ENCODE data around the gene PMM2.
"Not testable (repeated sequence)": the region's sequence is repeated elsewhere in the genome, so short reads cannot be mapped to it uniquely, and the experiment has no call there.

PMM2 gene

DNA sequence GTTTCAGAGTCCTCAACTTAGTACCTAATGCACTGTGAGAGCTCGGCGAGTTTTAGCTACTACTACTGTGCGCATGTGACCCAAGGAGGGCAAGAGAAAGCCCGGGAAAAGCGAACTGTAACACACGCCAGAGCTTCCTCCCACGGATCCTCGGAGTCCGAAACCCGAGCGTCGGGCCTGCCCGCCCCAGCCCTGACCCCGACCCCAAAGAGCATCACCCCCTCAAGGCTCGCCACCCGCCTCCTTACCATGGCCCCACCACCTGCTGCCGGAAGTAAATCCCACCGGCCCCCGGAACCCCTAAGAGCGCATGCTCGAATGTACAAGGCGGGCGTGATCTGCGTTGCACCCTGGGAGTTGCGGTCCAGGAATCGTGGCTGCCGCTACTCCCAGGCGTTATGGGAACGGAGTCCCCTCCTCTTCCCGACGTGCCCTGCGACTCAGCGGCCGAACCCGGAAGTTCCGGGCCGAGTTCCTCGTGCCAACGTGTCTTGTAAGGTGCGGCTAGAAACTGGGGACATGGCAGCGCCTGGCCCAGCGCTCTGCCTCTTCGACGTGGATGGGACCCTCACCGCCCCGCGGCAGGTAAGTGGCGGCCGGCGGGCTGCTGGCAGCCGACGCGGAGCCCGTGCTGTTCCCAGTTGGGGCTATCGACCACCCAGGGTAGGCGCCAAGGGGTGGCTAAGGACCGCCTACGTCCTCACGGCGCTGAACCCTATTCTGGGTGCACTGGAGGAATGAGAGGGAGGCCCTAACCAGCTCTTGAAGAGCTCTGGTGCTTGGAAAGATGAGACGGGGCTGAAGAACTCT lies at the start of gene PMM2, which contains the start of gene TMEM186:
Gene PMM2 (plus strand): TSS at position 476 of the 810 bp plus-strand sequence. CDS start 44 bp downstream, at position 520.
Gene TMEM186 (minus strand): TSS at position 276 of the 810 bp plus-strand sequence. CDS start 25 bp downstream, at position 251.
- DNase-seq (ENCODE audit: low read depth) = peak; percentile 78

DNA sequence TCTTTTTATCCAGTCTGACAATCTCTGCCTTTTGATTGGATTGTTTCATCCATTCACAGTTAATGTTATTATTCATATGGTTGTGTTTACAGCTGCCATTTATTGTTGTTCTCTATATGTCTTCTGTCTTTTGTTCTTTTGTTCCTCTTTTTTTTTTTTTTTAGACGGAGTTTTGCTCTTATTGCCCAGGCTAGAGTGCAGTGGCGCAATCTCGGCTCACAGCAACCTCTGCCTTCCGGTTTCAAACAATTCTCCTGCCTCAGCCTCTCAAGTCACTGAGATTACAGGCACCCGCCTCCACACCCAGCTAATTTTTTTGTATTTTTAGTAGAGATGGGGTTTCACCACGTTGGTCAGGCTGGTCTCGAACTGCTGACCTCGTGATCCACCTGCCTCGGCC lies 48.7 kb upstream of the PMM2 start:
- DNase-seq (ENCODE audit: low read depth) = not testable (repeated sequence)

DNA sequence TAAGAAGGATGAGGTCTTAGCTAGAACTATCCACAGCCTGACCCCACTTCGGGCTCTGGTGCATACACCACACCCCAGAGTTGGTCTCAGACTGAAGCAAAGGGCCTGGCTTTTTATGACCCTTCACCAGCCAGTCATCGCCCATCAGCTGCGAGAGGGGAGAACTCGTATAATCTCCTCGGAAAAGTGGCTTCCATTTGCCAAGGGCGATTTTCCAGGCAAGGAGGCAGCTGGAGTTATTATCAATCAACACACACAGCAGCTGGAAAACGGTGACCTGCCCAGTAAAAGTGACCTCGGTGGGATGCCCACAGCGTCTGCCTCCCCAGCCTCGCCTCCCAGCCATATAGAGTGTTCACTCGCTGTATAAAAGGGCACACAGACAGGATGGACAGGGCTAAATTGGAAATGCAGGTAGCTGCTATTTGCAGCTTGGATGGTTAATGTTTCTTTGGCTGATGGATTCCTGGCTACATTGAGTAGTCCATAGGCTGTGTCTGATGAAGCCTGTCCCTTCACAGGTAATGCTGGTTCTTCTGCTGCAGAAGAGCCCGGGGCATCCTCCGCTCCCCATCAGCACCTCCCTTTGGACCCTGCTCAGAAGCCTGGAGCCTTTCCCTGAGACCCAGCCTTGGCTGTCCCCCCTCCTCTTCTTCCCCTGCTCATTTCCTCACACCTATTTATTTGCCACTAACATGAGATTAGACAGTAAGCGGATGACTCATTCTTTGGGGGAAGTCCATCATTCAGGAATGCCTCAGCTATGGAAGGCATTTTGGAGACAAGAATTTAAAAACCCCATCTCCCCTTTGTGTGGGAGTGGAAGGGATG lies 45.9 kb upstream of the PMM2 start:
- DNase-seq (ENCODE audit: low read depth) = peak; percentile 51

DNA sequence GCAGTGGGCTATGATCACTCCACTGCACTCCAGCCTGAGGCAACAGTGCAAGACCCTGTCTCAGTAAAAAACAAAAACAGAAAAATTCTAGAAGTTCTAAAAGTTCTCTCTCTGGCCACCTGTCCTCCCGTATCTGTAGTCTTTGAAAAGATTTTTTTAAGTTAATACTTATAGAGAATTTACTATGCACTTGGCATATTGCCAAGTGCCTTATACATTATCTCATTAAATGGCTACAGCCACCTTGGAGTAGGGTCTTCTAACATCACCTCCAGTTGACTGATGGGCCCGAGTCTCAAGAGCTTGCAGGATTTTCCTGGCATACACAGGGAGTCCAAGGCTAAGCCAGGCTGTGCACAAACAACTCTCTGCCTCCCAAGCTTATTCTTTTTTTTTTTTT lies 44.9 kb upstream of the PMM2 start:
- DNase-seq (ENCODE audit: low read depth) = no peak

DNA sequence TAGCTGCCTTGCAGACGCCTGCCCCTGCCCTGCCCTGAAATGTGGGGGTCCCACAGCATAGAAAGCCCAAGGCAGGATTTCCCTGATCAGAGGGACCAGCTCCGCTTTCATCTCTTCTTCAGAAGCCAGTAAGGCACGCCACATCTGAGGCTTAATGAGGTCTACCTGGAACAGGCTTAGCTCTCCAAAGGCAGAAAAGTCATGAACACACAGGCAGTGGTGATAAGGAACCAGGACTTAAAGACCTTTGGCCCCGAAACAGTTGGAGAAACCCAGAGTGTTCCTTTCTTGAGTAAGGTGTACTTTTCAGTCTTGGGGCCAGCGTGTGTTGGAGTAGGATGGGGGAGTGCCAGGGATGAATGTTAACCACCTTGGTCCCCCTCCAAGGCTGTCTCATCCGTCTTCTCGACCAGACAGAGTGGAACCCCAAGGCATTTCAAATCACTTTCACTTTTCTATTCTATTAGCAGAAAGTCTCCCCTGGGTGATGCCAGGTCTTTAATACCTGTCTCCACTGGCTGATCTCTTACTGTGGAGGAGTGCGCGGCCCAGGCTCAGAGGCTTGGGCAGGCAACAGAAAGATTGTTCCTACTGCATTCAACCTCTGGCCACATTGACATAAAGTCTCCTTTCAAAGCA lies 44.1 kb upstream of the PMM2 start:
- no peak for DNase-seq (ENCODE audit: low read depth)

DNA sequence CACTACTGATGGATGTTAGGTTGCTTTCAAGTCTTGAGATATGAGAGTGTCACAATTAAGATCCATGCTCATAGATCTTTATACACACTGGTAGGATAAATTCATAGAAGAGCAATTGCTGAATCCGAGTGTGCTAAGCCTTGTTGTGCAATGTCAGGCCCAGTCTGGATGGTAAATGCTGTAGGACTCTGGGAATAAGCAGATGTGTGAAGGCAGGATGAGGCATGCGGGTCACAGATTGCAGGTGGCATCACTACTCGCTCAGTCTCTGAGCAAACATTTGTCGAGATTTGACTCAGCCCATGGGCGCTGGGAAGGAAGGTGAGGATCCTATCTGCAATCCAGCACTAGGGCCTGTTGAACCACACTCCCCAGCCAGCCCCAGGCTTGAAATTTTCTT lies 40.9 kb upstream of the PMM2 start:
- DNase-seq (ENCODE audit: low read depth) = no peak

DNA sequence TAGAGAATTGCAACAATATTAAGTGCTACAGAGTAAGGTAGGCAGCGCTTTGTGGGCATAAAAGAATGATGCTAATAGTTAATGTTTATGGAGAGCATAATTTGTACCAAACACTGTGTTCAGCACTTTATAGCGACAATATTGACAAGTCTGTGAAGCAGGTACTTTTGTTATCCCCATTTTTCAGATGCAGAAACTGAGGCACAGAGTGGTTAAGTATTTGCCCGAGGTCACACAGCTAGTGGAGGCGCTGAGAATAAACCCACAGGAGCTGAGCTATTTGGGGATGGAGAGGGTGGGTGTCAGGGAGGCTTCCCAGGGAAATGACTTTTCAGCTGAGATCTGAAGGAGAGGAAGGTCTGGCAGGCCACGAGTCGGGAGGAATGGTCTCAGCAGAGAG lies 39.6 kb upstream of the PMM2 start:
- DNase-seq (ENCODE audit: low read depth) = no peak

DNA sequence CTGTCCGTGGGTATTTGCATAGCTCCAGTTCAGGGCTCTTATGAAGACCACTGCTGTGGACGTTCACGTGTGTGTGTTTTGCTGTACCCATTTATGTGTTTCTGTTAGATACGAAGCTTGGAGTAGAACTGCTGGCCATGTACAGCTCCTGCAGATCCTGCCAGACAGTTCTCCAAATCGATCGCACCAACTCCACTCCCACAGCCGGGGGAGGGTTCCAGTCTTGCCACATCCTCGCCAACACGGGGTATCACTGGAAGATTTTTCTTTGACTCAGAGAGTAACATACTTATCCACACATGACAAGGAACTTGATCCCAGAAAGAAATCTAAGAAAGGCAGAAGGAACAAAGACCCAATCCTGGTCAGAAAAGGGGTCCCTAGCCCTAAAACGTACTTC lies 37.6 kb upstream of the PMM2 start:
- no peak for DNase-seq (ENCODE audit: low read depth)

DNA sequence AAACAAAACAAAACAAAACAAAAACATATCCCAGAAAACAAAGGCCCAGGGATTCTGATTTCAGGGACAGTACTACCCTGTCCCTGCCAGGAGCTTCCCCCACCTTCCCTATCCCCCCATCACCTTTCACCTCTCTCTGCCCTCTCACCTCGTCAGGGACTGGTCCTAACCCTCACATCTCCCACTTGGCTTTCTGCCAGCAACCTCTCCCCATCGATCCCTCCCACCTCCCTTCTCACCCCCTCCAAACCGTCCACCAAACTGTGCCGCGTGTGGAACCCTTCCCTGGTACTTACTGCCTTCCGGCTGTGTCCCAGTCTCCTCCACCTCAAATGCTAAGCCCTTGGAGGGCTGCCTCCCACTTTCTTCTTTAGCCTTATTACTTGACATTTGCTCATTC lies 36.6 kb upstream of the PMM2 start:
- no peak for DNase-seq (ENCODE audit: low read depth)

DNA sequence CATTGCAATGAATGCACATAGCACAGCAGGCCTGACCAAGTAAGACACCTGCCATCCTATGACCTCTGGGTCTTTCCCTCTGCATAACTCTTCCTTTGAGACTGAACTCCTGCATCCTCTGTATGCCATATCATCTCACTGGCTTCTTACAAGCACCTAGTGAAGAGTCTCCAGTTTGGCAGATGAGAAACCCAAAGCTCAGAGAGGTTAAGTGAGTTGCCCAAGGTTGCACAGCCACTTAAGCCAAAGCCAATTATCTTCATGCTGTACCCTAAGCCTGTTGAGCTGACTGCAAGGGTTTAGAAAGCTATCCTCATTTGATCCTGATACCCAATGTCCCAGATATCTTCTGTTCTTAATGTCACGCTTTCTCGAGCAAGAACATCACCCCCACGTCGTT lies 35.4 kb upstream of the PMM2 start:
- DNase-seq (ENCODE audit: low read depth) = no peak

DNA sequence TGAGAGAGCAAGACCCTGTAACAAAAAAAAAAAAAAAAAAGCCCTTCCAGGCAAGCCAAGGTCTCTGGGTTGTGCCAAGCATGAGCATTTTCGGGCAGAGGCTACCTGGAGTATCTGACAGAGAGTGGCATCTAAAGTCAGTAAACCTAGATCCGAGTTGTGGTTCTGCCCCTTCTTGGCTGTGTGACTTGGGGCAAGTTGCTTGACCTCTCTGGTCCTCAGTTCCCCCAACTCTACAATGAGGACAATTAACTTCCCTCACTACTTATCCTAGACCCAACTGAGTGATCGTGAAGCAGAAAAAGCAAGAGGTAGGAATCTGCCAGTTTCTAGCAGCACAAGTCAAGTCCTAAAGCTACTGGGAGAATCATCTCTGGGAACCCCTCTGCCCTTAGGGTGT lies 34.6 kb upstream of the PMM2 start:
- DNase-seq (ENCODE audit: low read depth) = no peak

DNA sequence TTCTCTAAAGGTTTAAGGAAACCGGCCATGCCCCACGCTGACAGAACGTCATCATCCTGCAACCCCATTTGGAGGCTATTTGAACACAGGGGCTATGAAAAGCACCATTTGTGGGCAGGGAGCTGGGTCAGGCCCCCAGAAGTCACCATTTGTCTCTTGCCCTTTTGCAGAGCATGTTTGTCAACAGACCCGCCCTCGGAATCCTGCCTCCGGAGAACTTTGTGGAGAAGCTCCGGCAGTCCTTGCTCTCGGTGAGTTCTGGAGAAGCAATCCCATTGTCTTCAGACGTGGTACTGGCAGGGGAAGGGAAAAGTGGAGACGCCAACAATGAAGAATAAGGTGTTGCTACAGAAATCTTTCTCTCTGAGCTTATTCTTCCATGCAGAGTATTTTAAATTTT lies 33.7 kb upstream of the PMM2 start:
- DNase-seq (ENCODE audit: low read depth) = no peak

DNA sequence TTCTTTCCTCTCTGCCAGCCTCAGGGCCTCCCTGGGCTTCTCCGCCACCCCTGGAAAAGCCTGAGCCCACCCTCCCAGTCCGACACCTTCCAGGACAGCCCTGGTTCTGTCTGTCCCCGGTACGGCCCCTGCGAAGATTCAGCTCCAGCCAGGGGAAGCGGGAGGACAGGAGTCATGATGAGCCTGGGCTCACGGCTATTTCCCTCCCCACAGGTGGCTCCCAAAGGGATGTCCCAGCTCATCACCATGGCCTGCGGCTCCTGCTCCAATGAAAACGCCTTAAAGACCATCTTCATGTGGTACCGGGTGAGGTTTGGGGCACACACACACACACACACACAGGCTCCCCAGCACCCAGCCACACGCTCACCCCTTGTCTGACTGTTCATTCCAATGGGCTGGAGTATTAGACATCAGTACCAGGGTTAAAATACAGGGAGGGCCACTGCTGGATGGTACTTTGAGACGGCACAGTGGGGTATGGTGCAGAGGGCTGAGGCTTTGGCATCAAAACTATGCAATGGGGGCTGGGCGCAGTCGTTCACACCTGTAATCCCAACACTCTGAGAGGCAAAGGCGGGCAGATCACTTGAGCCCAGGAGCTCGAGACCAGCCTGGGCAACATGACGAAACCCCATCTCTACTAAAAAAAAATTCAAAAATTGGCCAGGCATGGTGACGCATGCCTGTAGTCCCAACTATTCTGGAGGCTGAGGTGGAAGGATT lies 33.0 kb upstream of the PMM2 start:
- DNase-seq (ENCODE audit: low read depth) = no peak

DNA sequence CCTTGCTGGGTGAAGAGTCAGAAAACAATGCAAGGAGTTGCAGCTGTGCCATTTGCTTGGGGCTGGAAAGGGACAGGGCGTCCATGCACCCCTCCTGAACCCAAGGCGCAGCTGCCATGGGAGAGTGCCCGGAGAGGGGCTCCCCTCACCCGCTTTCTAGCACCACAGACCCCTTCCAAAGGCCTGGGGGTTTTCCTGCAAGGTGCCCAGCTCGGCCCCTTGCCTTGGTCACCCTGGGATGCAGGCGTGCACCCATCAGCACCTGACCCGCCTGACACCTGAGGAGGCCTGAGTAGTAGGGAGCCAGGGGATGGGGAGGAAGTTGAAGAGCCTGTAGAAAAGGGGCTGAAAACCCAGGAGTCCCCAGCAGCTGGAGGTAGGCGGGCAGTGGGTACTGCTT lies 30.5 kb upstream of the PMM2 start:
- no peak for DNase-seq (ENCODE audit: low read depth)

DNA sequence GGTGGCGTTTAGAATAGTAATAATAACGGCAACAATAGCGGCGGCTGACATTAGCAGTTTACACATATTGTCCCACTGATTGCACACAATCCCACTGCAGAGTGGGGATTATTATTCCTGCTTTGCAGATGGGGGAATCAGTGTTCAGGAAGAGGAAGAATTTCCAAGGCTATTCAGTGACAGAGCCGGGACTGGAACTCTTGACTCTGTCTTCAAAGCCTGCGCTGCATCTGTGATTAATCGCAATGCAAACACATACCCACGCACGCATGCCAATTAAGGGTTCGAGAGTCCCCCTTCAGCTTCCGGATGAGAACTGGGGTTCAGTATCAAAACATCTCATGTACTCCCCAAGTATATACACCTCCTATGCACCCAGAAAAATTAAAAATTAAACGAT lies 29.4 kb upstream of the PMM2 start:
- no peak for DNase-seq (ENCODE audit: low read depth)

DNA sequence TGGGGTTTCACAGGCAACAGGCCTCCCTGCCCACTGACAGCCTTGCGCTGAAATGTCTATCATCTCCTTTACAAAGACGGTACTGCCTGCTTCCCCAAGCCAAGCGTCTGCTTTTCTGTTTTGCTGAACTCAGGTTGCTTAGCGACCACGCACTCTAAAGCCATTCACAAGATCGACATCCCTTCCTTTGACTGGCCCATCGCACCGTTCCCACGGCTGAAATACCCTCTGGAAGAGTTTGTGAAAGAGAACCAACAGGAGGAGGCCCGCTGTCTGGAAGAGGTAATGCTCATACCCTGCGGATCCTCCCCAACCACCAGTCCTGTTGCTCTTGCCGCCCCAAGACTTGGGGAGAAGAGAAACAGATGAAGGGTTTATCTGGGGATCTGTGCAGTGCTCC lies 28.9 kb upstream of the PMM2 start:
- no peak for DNase-seq (ENCODE audit: low read depth)

DNA sequence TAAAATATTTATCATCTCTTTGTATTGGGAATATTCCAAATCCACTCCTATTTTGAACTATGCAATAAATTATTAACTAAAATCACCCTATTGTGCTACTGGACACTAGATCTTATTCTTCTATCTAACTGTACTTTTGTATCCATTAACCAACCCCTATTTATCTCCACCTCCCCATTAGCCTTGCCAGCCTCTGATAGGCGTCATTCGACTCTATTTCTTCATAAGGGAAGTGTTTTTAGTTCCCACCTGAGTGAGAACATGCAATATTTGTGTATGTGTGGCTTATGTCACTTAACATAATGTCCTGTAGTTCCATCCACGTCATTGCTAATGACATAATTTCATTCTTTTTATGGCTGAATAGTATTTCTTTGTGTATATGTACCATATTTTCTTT lies 24.1 kb upstream of the PMM2 start:
- no peak for DNase-seq (ENCODE audit: low read depth)

DNA sequence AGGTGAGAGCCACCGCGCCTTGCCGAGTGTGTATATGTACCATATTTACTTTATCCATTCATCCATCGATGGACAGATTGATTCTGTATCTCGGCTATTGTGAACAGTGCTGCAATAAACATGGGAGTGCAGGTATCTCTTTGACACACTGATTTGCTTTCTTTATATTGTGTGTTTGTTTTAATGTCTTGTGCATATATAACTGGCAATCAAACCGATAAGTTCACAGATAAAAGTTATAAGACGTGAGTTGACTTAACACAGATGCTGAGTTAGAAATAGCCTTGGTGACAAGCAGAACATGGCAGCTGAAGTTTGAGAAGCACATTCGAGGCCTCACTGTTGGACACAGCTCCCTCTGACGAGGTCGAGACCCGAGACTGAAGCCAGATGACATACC lies 23.4 kb upstream of the PMM2 start:
- DNase-seq (ENCODE audit: low read depth) = no peak

DNA sequence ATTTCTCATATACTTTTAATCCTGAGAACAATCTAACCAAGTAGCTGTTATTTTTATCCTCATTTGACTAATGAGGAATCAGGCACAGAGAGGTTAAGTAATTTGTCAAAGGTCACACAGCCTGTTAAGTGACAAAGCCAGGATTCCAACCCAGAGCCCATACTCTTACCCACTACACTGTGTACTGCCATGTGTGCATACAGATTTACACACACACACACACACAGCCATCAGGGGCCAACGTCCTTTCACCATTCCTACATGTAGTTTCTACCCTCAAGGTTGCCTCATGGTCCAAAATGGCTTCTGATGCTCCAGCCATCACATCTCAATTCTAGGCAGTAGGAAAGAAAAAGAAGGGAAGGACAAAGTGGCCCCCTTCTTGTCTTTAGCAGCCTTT lies 22.3 kb upstream of the PMM2 start:
- no peak for DNase-seq (ENCODE audit: low read depth)

DNA sequence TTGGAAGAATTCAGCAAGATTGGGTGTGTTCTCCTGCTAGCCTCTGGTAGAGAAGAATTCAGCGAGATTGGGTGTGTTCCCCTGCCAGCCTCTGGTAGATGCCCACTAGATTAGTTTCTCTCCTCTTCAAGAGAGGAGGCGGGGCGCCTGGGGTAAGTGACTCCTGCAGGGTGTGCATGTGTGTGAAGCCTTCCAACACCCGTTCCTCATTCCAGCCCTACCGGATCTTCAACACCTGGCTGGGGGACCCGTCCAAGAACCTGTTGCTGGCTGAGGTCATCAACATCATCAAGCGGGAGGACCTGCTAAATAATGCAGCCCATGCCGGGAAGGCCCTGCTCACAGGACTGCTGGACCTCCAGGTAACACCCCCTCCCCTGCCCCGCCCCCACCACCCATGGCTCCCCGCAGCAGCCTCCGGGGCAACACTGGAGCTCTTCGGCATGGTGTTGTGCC lies 21.5 kb upstream of the PMM2 start:
- DNase-seq (ENCODE audit: low read depth) = no peak

DNA sequence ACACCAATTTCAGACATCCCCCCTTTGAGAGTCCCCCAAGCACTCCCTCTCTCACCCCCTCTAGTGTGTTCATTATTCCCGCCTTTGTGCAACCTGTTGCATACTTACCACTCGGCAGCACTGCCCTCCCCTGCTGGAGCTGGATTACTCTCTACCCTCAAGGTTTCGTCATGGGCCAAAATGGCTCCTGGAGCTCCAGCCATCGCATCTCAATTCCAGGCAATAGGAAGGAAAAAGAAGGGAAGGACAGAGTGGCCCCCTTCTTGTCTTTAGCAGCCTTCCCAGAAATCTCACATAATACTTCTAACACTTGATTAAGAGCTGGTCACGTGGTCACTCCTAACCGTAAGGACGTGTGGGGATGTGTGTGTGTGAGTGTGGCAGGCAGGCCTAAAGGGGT lies 20.4 kb upstream of the PMM2 start:
- no peak for DNase-seq (ENCODE audit: low read depth)

DNA sequence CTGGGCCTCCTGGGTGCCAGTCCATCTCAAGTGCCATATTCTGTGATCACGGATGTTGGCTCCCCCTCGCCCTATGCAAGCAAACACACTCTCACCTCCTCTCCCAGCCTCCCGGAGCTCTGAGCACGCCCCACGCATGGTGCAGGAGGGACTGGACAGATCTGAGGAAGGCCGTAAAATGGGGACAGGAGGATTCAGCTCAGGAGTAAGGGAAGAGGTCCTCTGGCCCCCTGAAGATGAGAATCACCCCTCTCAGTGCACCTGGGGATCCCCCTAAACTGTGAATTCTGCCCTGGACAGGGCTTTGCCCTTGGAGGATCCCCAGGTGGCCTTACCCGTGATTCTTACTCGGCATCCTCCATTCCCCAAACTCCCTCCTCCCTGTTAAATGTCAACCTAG lies 15.8 kb upstream of the PMM2 start:
- no peak for DNase-seq (ENCODE audit: low read depth)

All from GM04503 (cell line).